HG02970 (cell line): ENCODE results near the gene SLC6A2.

Source experiments
- ATAC-seq: cut with Tn5 transposase; IDR thresholded peaks from one replicate; pipeline ENCODE4 v1.9.1; 2021; ENCODE audit warnings: mild to moderate bottlenecking, moderate library complexity, moderate number of reproducible peaks; ENCODE audit not compliant: unreplicated experiment, low FRiP score

SLC6A2 gene

GRCh38 chr16:55668340-55669281, 12.8 kb downstream of the SLC6A2 start:
- ATAC-seq, result no peak

DNA sequence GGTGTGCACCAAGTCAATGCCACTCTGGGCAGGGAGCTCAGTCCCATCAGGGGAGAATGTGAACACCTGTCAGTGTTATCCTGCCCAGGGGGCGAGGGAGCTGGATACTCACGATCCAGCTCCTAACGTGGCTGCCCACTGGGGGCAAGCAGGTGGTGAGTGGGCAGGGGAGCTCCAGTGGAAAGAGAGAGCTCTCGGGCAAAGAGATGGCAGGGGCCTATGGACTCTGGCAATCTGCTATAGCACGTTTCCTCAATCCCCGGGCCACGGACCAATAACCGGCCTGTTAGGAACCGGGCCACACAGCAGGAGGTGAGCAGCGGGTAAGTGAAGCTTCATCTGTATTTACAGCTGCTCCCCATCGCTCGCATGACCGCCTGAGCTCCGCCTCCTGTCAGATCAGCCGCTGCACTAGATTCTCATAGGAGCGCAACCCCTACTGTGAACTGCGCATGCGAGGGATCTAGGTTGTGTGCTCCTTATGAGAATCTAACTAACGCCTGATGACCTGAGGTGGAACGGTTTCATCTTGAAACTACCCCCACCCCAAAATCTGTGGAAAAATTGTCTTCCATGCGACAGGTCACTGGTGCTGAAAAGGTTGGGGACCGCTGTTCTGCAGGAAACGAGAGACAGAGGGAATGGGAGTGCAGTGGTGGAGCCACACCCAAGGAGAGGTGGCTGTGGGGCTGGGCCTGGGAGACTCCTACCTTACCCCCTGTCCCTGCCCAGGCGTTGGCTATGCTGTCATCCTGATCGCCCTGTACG, 15.6 kb downstream of the SLC6A2 start:
- no peak for ATAC-seq

DNA sequence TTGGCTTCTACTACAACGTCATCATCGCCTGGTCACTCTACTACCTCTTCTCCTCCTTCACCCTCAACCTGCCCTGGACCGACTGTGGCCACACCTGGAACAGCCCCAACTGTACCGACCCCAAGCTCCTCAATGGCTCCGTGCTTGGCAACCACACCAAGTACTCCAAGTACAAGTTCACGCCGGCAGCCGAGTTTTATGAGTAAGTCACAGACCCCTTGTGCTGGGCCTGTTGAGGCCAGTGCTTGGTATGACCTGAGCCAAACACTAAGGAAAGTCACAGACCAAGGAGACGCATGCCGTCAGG, 16.1 kb downstream of the SLC6A2 start:
- no peak for ATAC-seq

DNA sequence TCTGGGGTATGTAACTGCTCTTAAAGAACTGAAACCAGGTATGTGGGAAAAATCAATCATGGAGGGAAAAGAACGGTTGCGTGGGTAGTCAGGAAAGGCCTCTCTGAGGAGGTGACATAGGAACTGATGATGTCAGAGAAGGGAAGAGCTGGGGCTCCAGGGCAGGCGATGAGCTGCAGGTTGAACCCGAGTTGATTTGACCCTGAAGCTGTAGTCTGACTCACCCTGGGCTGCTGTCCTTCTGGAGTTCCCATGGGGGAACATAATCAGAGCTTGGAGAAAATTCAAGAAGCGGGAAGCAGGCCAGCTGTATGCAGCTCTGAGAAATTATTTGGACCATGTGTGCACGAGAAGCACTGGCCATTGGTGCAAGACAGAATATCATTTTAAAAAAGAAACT, 16.7 kb downstream of the SLC6A2 start:
- no peak for ATAC-seq

DNA sequence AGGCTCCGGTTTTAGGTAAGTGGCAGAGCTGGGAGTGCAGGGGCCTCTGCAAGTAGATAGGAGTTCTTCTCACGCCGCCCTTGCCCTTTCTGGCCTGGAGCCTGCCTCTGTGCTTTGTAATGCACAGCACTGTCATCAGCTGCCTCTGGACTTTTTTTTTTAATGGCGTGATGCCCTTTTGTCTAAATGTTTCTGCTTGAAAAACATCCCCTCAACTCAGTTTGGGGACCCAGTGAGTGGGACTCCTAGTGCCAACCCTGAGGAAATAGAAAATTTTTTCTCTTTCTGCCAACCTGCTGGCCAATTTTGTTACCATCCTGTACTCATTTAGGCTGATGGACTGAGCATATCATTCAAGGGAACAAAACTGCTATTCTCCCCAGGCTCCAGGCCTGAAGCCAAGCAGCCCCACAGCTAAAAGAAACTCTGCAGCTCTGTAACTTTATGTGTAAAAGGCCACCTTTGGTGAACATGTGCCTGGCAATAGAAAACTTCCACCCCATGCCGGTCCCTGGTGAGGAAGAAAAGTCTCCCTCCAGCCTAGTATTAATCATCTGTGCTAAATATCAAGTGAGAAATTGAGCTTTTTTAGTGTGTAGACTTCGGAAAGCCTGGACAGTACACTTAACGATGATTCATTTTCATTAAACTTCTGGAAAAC, 22.5 kb downstream of the SLC6A2 start:
- ATAC-seq, result no peak

DNA sequence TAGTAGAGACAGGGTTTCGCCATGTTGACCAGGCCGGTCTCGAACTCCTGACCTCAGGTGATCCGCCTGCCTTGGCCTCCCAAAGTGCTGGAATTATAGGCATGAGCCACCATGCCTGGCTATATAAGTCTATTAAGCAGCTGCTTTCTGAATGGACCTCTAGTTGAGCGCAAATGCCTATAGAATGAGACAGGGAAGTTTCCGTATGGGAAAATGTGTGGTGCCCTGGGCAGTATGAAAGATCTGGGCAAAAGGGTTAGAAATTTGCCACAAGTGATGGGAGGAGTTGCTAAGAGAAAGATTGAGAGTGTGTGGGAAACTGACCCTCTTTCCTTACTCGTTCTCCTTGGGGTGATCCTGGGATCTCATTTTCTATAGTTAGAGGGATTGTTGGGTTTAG, 26.3 kb downstream of the SLC6A2 start:
- no peak for ATAC-seq

- no peak for ATAC-seq
These were observed 30.2 kb downstream of the SLC6A2 start for GRCh38 chr16:55685973-55686372.

GRCh38 chr16:55686671-55687070, 30.9 kb downstream of the SLC6A2 start:
- ATAC-seq, result no peak

DNA sequence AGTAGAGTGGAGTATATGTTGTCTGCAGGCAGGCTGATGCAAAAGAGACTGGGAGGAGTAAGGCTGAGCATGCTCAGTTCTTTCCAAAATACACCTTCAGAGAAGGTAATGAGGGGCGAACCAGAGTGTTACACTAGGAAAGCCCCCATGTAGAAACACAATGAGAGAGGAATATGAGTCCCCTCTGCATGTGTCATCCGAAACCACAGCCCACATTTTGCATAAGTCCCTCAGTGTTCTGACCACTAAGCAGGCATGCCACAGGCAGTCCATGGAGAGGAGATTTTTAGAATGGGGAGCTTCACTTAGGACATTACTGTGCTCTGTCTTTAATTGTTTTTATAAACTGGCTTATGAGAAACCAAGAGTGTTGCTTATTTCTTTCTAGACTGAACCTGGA, 32.0 kb downstream of the SLC6A2 start:
- no peak for ATAC-seq

GRCh38 chr16:55690841-55691240, 35.1 kb downstream of the SLC6A2 start:
- ATAC-seq, result no peak

GRCh38 chr16:55691771-55692170, 36.0 kb downstream of the SLC6A2 start:
- no peak for ATAC-seq

DNA sequence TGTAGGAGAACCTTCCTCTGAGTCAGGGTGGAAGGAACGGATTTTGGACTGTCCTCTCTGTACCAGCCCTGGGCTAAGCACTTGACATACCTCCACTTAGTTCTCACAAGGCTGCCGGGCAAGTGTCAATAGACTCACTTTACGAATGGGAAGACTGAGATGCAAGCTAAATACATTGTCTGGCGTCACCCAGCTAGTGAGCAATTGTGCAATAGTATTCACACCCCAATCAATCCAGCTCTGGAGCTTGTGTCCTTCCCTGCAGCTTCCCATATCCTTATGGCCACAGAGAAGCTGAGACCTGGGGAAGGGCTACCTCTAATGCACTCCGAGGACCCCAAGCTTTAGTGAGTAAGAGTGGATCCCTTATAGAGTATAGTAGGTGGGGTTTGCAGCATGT, 39.8 kb downstream of the SLC6A2 start:
- no peak for ATAC-seq

DNA sequence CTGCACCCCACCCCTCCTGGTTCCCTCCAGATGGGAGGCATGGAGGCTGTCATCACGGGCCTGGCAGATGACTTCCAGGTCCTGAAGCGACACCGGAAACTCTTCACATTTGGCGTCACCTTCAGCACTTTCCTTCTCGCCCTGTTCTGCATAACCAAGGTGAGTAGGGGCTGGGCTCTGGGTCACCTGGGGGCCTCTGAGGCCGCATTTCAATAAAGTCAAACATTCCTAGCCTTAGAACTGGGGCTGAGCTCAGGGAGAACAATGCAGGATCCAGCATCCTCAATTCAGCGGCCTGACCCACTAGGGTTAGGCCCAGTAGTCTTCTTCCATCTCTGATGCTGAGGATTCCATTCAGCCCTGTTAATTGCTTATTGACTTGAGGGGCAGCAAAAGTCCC, 42.1 kb downstream of the SLC6A2 start:
- no peak for ATAC-seq

GRCh38 chr16:55698331-55698730, 42.5 kb downstream of the SLC6A2 start:
- no peak for ATAC-seq

DNA sequence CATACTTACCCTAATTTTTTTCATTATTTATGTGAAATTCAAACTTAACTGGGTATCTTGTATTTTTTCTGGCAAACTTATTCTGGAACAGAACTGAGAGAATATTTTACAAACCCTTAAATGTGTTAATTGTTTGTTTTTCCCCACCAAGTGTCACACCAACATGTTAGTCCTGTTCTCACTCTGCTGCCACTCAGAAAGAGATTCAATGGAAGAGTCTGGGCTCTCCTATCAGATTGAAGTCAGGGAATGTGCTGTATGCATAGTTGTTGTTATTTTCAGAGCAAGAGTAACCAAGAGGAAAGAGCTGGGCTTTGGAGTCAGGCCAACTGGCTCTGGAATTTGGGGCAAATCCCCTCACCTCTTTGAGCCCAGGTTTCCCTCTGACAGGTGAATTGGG, 43.2 kb downstream of the SLC6A2 start:
- no peak for ATAC-seq

DNA sequence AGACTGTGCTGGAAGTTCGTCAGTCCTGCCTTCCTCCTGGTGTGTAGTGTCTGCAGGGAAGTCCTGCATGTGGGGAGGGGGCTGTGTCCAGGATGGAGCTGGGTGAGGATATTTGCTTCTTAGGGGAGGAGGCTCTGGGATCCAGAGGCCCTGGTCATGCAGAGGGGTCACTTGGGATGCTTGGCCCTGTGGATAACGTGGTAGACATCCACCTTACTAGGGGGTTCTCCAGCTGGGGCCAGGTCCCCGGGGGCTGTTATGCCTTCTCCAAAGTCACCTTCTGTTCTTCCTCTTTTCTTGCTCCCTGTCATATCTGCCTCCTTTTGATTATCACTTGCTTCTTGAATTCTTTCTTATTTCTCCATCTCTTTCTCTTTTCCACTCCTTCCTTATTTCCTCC, 43.8 kb downstream of the SLC6A2 start:
- no peak for ATAC-seq

DNA sequence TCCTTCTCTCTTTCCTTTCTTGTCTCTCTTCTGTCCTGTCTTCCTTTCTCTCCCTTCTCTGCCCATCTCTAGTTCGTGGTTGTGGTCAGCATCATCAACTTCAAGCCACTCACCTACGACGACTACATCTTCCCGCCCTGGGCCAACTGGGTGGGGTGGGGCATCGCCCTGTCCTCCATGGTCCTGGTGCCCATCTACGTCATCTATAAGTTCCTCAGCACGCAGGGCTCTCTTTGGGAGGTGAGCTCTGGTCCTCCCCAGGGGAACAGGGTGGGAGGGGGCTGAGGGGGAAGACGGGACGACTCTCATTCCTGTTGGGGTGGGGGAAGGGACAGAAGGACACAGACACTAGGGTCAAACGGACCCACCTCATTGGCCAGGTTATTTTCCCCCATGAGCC, 44.3 kb downstream of the SLC6A2 start:
- no peak for ATAC-seq

DNA sequence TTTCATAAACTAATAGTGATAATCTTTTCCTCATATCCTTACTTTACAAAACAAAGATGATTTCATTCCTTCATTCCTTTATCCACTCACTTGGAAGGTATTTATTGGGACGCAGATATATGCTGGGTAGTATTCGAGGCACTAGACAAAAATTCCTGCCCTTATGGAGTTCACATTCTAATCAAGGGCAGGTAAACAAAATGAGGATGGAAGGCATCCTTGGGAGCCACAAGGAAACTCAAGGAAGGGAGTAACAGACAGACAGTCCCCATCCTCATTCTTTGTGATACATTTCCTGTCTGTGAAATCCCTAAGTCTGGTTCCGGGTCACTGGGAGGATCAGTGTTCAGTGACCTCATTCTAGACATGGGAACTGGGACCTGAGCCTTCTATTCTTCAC, 45.2 kb downstream of the SLC6A2 start:
- ATAC-seq, result no peak

- no peak for ATAC-seq
These were observed 45.9 kb downstream of the SLC6A2 start for GRCh38 chr16:55701442-55702319.
